Measurements from ENCODE around the gene ZNF593.

Gene ZNF593

GRCh38 chr1:26169669-26170471 is at the start of gene ZNF593:
Gene ZNF593 (plus strand): TSS chr1:26169908. CDS start chr1:26169984, 76 bp downstream.
- DNase-seq: peak; percentile 91

- DNase-seq: no peak
Measured at GRCh38 chr1:26121854-26122773, 47.6 kb upstream of the ZNF593 start.

- peak; percentile 6 for DNase-seq
Measured at GRCh38 chr1:26122988-26123973, 46.4 kb upstream of the ZNF593 start.

GRCh38 chr1:26124418-26125331 is 45.0 kb upstream of the ZNF593 start:
- DNase-seq: no peak

GRCh38 chr1:26125382-26125781 is 44.3 kb upstream of the ZNF593 start:
- no peak for DNase-seq

GRCh38 chr1:26125946-26126320 is 43.8 kb upstream of the ZNF593 start:
- no peak for DNase-seq

- DNase-seq: no peak
Measured at GRCh38 chr1:26126321-26127084, 43.2 kb upstream of the ZNF593 start.

- no peak for DNase-seq
Measured at GRCh38 chr1:26127235-26128163, 42.2 kb upstream of the ZNF593 start.

- no peak for DNase-seq
Measured at GRCh38 chr1:26129778-26130177, 39.9 kb upstream of the ZNF593 start.

GRCh38 chr1:26130695-26131094 is 39.0 kb upstream of the ZNF593 start:
- no peak for DNase-seq

- DNase-seq: no peak
Measured at GRCh38 chr1:26132128-26132833, 37.4 kb upstream of the ZNF593 start.

GRCh38 chr1:26132834-26133167 is 36.9 kb upstream of the ZNF593 start:
- DNase-seq: no peak

- no peak for DNase-seq
Measured at GRCh38 chr1:26134466-26134865, 35.2 kb upstream of the ZNF593 start.

- DNase-seq: no peak
Measured at GRCh38 chr1:26138974-26139558, 30.6 kb upstream of the ZNF593 start.

- no peak for DNase-seq
Measured at GRCh38 chr1:26142159-26142558, 27.5 kb upstream of the ZNF593 start.

- peak; percentile 56 for DNase-seq
Measured at GRCh38 chr1:26145041-26145959, 24.4 kb upstream of the ZNF593 start.

GRCh38 chr1:26145960-26146294 is 23.8 kb upstream of the ZNF593 start:
- no peak for DNase-seq

- no peak for DNase-seq
Measured at GRCh38 chr1:26148887-26149286, 20.8 kb upstream of the ZNF593 start.

All from amniotic stem cell (primary cell).